NK-92 (cell line): ENCODE data around the gene ASCL1.

Experiments
- DNase-seq: peaks from one replicate; lab custom pipeline; 2025; ENCODE audit not compliant: unreplicated experiment; lab: John Stamatoyannopoulos, UW

ASCL1 gene

GRCh38 chr12:102976609-102977280 lies 19.3 kb downstream of the ASCL1 start:
- no peak for DNase-seq

GRCh38 chr12:102977945-102978706 lies 20.7 kb downstream of the ASCL1 start:
- DNase-seq = no peak

- DNase-seq = no peak
These were observed 22.9 kb downstream of the ASCL1 start for GRCh38 chr12:102980350-102980749.

GRCh38 chr12:102990419-102990818 lies 32.9 kb downstream of the ASCL1 start:
- DNase-seq = no peak

- no peak for DNase-seq
These were observed 34.8 kb downstream of the ASCL1 start for GRCh38 chr12:102992297-102992696.

GRCh38 chr12:102992720-102993119 lies 35.2 kb downstream of the ASCL1 start:
- DNase-seq = no peak

- no peak for DNase-seq
These were observed 36.1 kb downstream of the ASCL1 start for GRCh38 chr12:102993537-102993936.

GRCh38 chr12:102995372-102995771 lies 37.9 kb downstream of the ASCL1 start:
- DNase-seq = no peak
